Adrenal gland (tissue), 5 donors: ENCODE data around the gene RRAGA.

Experiments used
- CTCF ChIP-seq, 6 experiments: fragments of 450-650 bp in 4 of 6; fragments of 200-600 bp in 2 of 6; sonication (generic) in 1 of 6; IDR thresholded peaks; 1 replicate in 5 of 6; 2 replicates in 1 of 6; pipeline versions ENCODE4 v1.5.1 to v1.8.0; 2016 to 2021; ENCODE audit warnings: antibody characterized with exemption in 6 of 6, mild to moderate bottlenecking in 2 of 6, moderate library complexity in 1 of 6
- POLR2A ChIP-seq, 2 donors: fragments of 450-650 bp; IDR thresholded peaks; one replicate each; pipeline ENCODE4 v1.6.1; 2017; ENCODE audit warnings: antibody characterized with exemption in 2 of 2, mild to moderate bottlenecking in 2 of 2, moderate library complexity in 1 of 2
- donor health status: DM: no; HTN: no; CAD: no.

GRCh38 chr9:19049917-19050636, 850 bp downstream of the RRAGA start:
- no peak for TF ChIP-seq CTCF (IDR thresholded peaks at IDR 0.05)
- no peak for TF ChIP-seq POLR2A (IDR thresholded peaks at IDR 0.05)
